Measurements from ENCODE around the gene NUP85. TPM values are rescaled to one million over a fixed set of nuclear protein-coding genes. Genes with fewer than 3 reads are reported as not detected.
A peak's percentile ranks its signal among the peaks of the same experiment; 100 is the strongest.

Gene NUP85
- total RNA-seq, 1 donor from 2014 or later, result 61.1 TPM

GRCh38 chr17:75270218-75270965 is 64.9 kb downstream of the NUP85 start:
- Mint-ChIP-seq H3K27ac (ENCODE audit: unreplicated experiment) (peak overlapping the region; percentile 84), H3K4me1 (ENCODE audit: unreplicated experiment) (peaks cover 16% of the 10 kb centered on the region)
- peak; percentile 41 for TF ChIP-seq CTCF (IDR thresholded peaks at IDR 0.05)

GRCh38 chr17:75270966-75271232 is 65.4 kb downstream of the NUP85 start, which contains the start of gene MIF4GD:
MIF4GD (minus strand) TSS chr17:75271231; CDS start chr17:75270195, 1,036 bp downstream.
- peak within 1 kb of the TSS; percentile 81 for H3K4me3 Mint-ChIP-seq (ENCODE audit: unreplicated experiment)
- DNase-seq (ENCODE audit: extremely low spot score, unreplicated experiment), result no peak
- H3K36me3 Mint-ChIP-seq (ENCODE audit: unreplicated experiment), result peaks cover 5% of the 10 kb centered on the region
- no peak for TF ChIP-seq CTCF (IDR thresholded peaks at IDR 0.05)
- peak within 1 kb of the TSS; percentile 84 for H3K27ac Mint-ChIP-seq (ENCODE audit: unreplicated experiment)
- H3K27me3 Mint-ChIP-seq (ENCODE audit: unreplicated experiment), result no peaks in the 10 kb centered on the region
- peaks cover 16% of the 10 kb centered on the region for H3K4me1 Mint-ChIP-seq (ENCODE audit: unreplicated experiment)
- no peaks in the 10 kb centered on the region for H3K9me3 Mint-ChIP-seq (ENCODE audit: unreplicated experiment)

More at GRCh38 chr17:75270218-75270965, 64.9 kb downstream of the NUP85 start:
- Mint-ChIP-seq H3K9me3 (ENCODE audit: unreplicated experiment) (no peaks in the 10 kb centered on the region), H3K27me3 (ENCODE audit: unreplicated experiment) (no peaks in the 10 kb centered on the region), H3K36me3 (ENCODE audit: unreplicated experiment) (peaks cover 8% of the 10 kb centered on the region), H3K4me3 (ENCODE audit: unreplicated experiment) (peak overlapping the region; percentile 81)
- DNase-seq (ENCODE audit: extremely low spot score, unreplicated experiment), result peak; percentile 89

GRCh38 chr17:75271233-75271954 is 65.9 kb downstream of the NUP85 start:
- Mint-ChIP-seq H3K4me3 (ENCODE audit: unreplicated experiment) (peak overlapping the region; percentile 77), H3K36me3 (ENCODE audit: unreplicated experiment) (peaks cover 2% of the 10 kb centered on the region), H3K27me3 (ENCODE audit: unreplicated experiment) (no peaks in the 10 kb centered on the region), H3K4me1 (ENCODE audit: unreplicated experiment) (peaks cover 16% of the 10 kb centered on the region), H3K27ac (ENCODE audit: unreplicated experiment) (no peak overlapping the region), H3K9me3 (ENCODE audit: unreplicated experiment) (no peaks in the 10 kb centered on the region)
- peak; percentile 80 for TF ChIP-seq CTCF (IDR thresholded peaks at IDR 0.05)
- DNase-seq (ENCODE audit: extremely low spot score, unreplicated experiment), result peak; percentile 94

- Mint-ChIP-seq H3K27ac (ENCODE audit: unreplicated experiment) (no peak overlapping the region), H3K4me3 (ENCODE audit: unreplicated experiment) (peak overlapping the region; percentile 77), H3K9me3 (ENCODE audit: unreplicated experiment) (no peaks in the 10 kb centered on the region), H3K4me1 (ENCODE audit: unreplicated experiment) (peaks cover 18% of the 10 kb centered on the region), H3K27me3 (ENCODE audit: unreplicated experiment) (no peaks in the 10 kb centered on the region), H3K36me3 (ENCODE audit: unreplicated experiment) (no peaks in the 10 kb centered on the region)
- no peak for TF ChIP-seq CTCF (IDR thresholded peaks at IDR 0.05)
- DNase-seq (ENCODE audit: extremely low spot score, unreplicated experiment), result no peak
Measured at GRCh38 chr17:75271955-75272847, 66.7 kb downstream of the NUP85 start.
